ENCODE measurements around the gene NPDC1. TPM values are rescaled to one million over a fixed set of nuclear protein-coding genes. Genes with fewer than 3 reads are reported as not detected.

The NPDC1 gene
- polyA plus RNA-seq, 3 donors, result 0.51 to 2.7 TPM; not detected in 1

- H3K9ac ChIP-seq (ENCODE audit: insufficient read depth, low read length, poor library complexity, severe bottlenecking), result no peak overlapping the region
- H3K79me2 ChIP-seq (ENCODE audit: insufficient read depth, low read length), result peaks cover 4% of the 10 kb centered on the region
- no peak overlapping the region for H2AFZ ChIP-seq (ENCODE audit: insufficient read depth, low read depth, low read length, poor library complexity, severe bottlenecking)
- no peaks in the 10 kb centered on the region for H3K27me3 ChIP-seq (ENCODE audit: control insufficient read depth in 2 of 2, insufficient read depth in 2 of 2, low read length in 2 of 2)
- peak overlapping the region in 1 of 7 donors; percentile 35 for H3K27ac Mint-ChIP-seq
- no peak overlapping the region for H3K27ac ChIP-seq (ENCODE audit: low read depth in 1 of 2, low read length in 2 of 2)
- H3K4me3 Mint-ChIP-seq, result no peak overlapping the region
- H3K27me3 Mint-ChIP-seq (ENCODE audit: low read depth in 3 of 3), result peaks cover 0 to 3% (median 0%) of the 10 kb centered on the region in 3 donors
- H3K4me3 ChIP-seq (replicated peaks in 1 of 3; ENCODE audit: low read depth in 2 of 3, low read length in 3 of 3), result no peak overlapping the region
- H3K4me2 ChIP-seq (replicated peaks; ENCODE audit: extremely low read depth, low read length, poor library complexity, severe bottlenecking), result no peak overlapping the region
- peaks cover 31% of the 10 kb centered on the region for H3K4me1 Mint-ChIP-seq
- DNase-seq, result no peak
- intact Hi-C loops (cut with micrococcal nuclease), result no loop called here
- H3K4me1 ChIP-seq (ENCODE audit: control insufficient read depth in 1 of 2, insufficient read depth in 2 of 2, low read length in 2 of 2), result peaks cover 23 to 28% of the 10 kb centered on the region in 2 donors
- no peak for TF ChIP-seq CTCF (IDR thresholded peaks at IDR 0.05)
- peaks cover 0 to 9% (median 0%) of the 10 kb centered on the region in 7 donors for H3K9me3 Mint-ChIP-seq
- peaks cover 35 to 37% of the 10 kb centered on the region in 2 donors for H3K36me3 ChIP-seq (replicated peaks in 1 of 2; ENCODE audit: control insufficient read depth in 1 of 2, insufficient read depth in 2 of 2, low read length in 2 of 2)
- H3K9me3 ChIP-seq (replicated peaks in 1 of 2; ENCODE audit: control insufficient read depth in 1 of 2, insufficient read depth in 1 of 2, low read length in 2 of 2), result no peaks in the 10 kb centered on the region
- H3K36me3 Mint-ChIP-seq, result peaks cover 32 to 53% of the 10 kb centered on the region in 2 donors
- WGBS (ENCODE audit: insufficient coverage), result 100% methylated on average over 3 of the region's 9 CpGs
- peaks cover 6% of the 10 kb centered on the region for H4K20me1 ChIP-seq (ENCODE audit: insufficient read depth, low read length)
These were observed 38.5 kb upstream of the NPDC1 start for GRCh38 chr9:137084526-137084925.

- no peak for TF ChIP-seq CTCF (IDR thresholded peaks at IDR 0.05)
- Mint-ChIP-seq H3K36me3 (peaks cover 25 to 53% of the 10 kb centered on the region in 2 donors), H3K4me1 (peaks cover 31% of the 10 kb centered on the region), H3K9me3 (peaks cover 0 to 9% (median 0%) of the 10 kb centered on the region in 7 donors), H3K4me3 (no peak overlapping the region), H3K27me3 (ENCODE audit: low read depth in 3 of 3) (peaks cover 0 to 1% (median 0%) of the 10 kb centered on the region in 3 donors), H3K27ac (peak overlapping the region in 3 of 7 donors; percentile 9 to 76 (median 75))
- intact Hi-C loops (cut with micrococcal nuclease), result no loop called here
- peaks cover 36 to 40% of the 10 kb centered on the region in 2 donors for H3K36me3 ChIP-seq (replicated peaks in 1 of 2; ENCODE audit: control insufficient read depth in 1 of 2, insufficient read depth in 2 of 2, low read length in 2 of 2)
- peak in 1 of 3 donors; percentile 44 for DNase-seq
- no peak overlapping the region for H3K4me2 ChIP-seq (replicated peaks; ENCODE audit: extremely low read depth, low read length, poor library complexity, severe bottlenecking)
- H3K27me3 ChIP-seq (ENCODE audit: control insufficient read depth in 2 of 2, insufficient read depth in 2 of 2, low read length in 2 of 2), result no peaks in the 10 kb centered on the region
- WGBS (ENCODE audit: insufficient coverage), result 89% methylated on average over 6 of the region's 12 CpGs
- no peak overlapping the region for H3K27ac ChIP-seq (ENCODE audit: low read depth in 1 of 2, low read length in 2 of 2)
- H4K20me1 ChIP-seq (ENCODE audit: insufficient read depth, low read length), result peaks cover 15% of the 10 kb centered on the region
- no peak overlapping the region for H3K4me3 ChIP-seq (replicated peaks in 1 of 3; ENCODE audit: low read depth in 2 of 3, low read length in 3 of 3)
- no peak overlapping the region for H3K9ac ChIP-seq (ENCODE audit: insufficient read depth, low read length, poor library complexity, severe bottlenecking)
- H3K79me2 ChIP-seq (ENCODE audit: insufficient read depth, low read length), result peaks cover 4% of the 10 kb centered on the region
- H3K4me1 ChIP-seq (ENCODE audit: control insufficient read depth in 1 of 2, insufficient read depth in 2 of 2, low read length in 2 of 2), result peaks cover 25 to 30% of the 10 kb centered on the region in 2 donors
- H2AFZ ChIP-seq (ENCODE audit: insufficient read depth, low read depth, low read length, poor library complexity, severe bottlenecking), result no peak overlapping the region
- H3K9me3 ChIP-seq (replicated peaks in 1 of 2; ENCODE audit: control insufficient read depth in 1 of 2, insufficient read depth in 1 of 2, low read length in 2 of 2), result no peaks in the 10 kb centered on the region
These were observed 37.5 kb upstream of the NPDC1 start for GRCh38 chr9:137083394-137084004.

All from CD14-positive monocyte (primary cell).